Caco-2 (cell line): Measurements from ENCODE around the gene CCDC154. TPM values are rescaled to one million over a fixed set of nuclear protein-coding genes. Genes with fewer than 3 reads are reported as not detected.
"Not testable (repeated sequence)": the region's sequence is repeated elsewhere in the genome, so short reads cannot be mapped to it uniquely, and the experiment has no call there.

Experiments used
- BruUV-seq: library from RNA; stranded (reverse); fragments of 400-500 nt; replicated peaks from 2 replicates; lab custom pipeline; 2021; lab: Mats Ljungman, UMichigan
- CTCF ChIA-PET: fragments of 300-600 bp; sonication (Branson Sonifier 250); formaldehyde crosslinking; loops from one replicate; lab custom pipeline; 2022; ENCODE audit warnings: antibody characterized with exemption; lab: Charles Lee
- POLR2A ChIA-PET: fragments of 300-600 bp; sonication (Branson Sonifier 250); formaldehyde crosslinking; loops from one replicate; lab custom pipeline; 2022; ENCODE audit warnings: antibody characterized with exemption; lab: Charles Lee
- DNase-seq, 2 experiments: peaks; one replicate each; pipeline versions ENCODE4 v3.0.0 to v3.0.0-alpha.2; 2020 to 2022
- H3K27me3 ChIP-seq: replicated peaks from 2 replicates; pipeline ENCODE4 v1.6.0; 2011; ENCODE audit warnings: low read length; ENCODE audit not compliant: control insufficient read depth, insufficient read depth
- H3K36me3 ChIP-seq: 2 replicates; pipeline ENCODE4 v1.5.1; 2011; ENCODE audit warnings: low read length; ENCODE audit not compliant: control insufficient read depth, insufficient read depth
- H3K4me1 ChIP-seq: fragments of 250-450 bp; sonication (Bioruptor Pico); 2 replicates; pipeline ENCODE4 v1.5.1; 2020; ENCODE audit warnings: mild to moderate bottlenecking
- H3K4me3 ChIP-seq: 2 replicates; pipeline ENCODE4 v1.5.1; 2011; ENCODE audit warnings: low read depth, mild to moderate bottlenecking, control low read depth, low read length
- H3K9me3 ChIP-seq: fragments of 250-450 bp; sonication (Bioruptor Pico); 2 replicates; pipeline ENCODE4 v1.5.1; 2020; ENCODE audit warnings: mild to moderate bottlenecking, moderate library complexity
- H3K27ac Mint-ChIP-seq: one replicate; pipeline ENCODE4 v1.8.0; 2022; ENCODE audit warnings: mixed read lengths; ENCODE audit not compliant: unreplicated experiment
- H3K27me3 Mint-ChIP-seq: one replicate; pipeline ENCODE4 v1.8.0; 2022; ENCODE audit warnings: mixed read lengths; ENCODE audit not compliant: insufficient read depth, unreplicated experiment
- H3K36me3 Mint-ChIP-seq: one replicate; pipeline ENCODE4 v1.8.0; 2022; ENCODE audit warnings: mild to moderate bottlenecking, mixed read lengths; ENCODE audit not compliant: insufficient read depth, unreplicated experiment
- H3K4me1 Mint-ChIP-seq: one replicate; pipeline ENCODE4 v1.8.0; 2022; ENCODE audit warnings: low read depth, mixed read lengths; ENCODE audit not compliant: unreplicated experiment
- H3K4me3 Mint-ChIP-seq: one replicate; pipeline ENCODE4 v1.8.0; 2022; ENCODE audit warnings: mild to moderate bottlenecking, moderate library complexity, mixed read lengths; ENCODE audit not compliant: unreplicated experiment
- H3K9me3 Mint-ChIP-seq: one replicate; pipeline ENCODE4 v1.8.0; 2022; ENCODE audit warnings: mixed read lengths; ENCODE audit not compliant: unreplicated experiment
- CTCF ChIP-seq, 2 experiments: fragments of 200-600 bp in 1 of 2; IDR thresholded peaks; 1 replicate in 1 of 2; 2 replicates in 1 of 2; pipeline versions ENCODE4 v1.5.1 to v1.8.0; 2011 to 2022; ENCODE audit warnings: antibody characterized with exemption in 1 of 2, control low read depth in 1 of 2, inconsistent platforms in 1 of 2, low read depth in 1 of 2, low read length in 1 of 2, mild to moderate bottlenecking in 1 of 2, moderate library complexity in 1 of 2; ENCODE audit not compliant: insufficient read depth in 1 of 2, severe bottlenecking in 1 of 2, unreplicated experiment in 1 of 2
- intact Hi-C: fragments of 100-400 bp; cut with micrococcal nuclease; formaldehyde crosslinking; loops from one replicate; pipeline ENCODE4 v1.10.0; 2022; ENCODE audit not compliant: unreplicated experiment
- total RNA-seq: library from RNA; stranded (reverse); gene quantifications from 2 replicates; pipeline ENCODE4 v1.2.3, GENCODE V29; 2022

Gene CCDC154
- total RNA-seq, 1 experiment from 2014 or later: 1.1 TPM

- Histone ChIP-seq H3K9me3 (no peaks in the 10 kb centered on the region), H3K4me3 (no peak overlapping the region), H3K27me3 (no peaks in the 10 kb centered on the region), H3K36me3 (no peaks in the 10 kb centered on the region), H3K4me1 (no peaks in the 10 kb centered on the region)
- BruUV-seq: no TSS peak
- Mint-ChIP-seq H3K36me3 (no peaks in the 10 kb centered on the region), H3K4me3 (no peak overlapping the region), H3K27ac (no peak overlapping the region), H3K27me3 (no peaks in the 10 kb centered on the region), H3K9me3 (no peaks in the 10 kb centered on the region), H3K4me1 (no peaks in the 10 kb centered on the region)
- ChIA-PET CTCF (no interaction called here), POLR2A (interaction anchor here (1.0 kb wide), 1 partner anchor 23 kb away, joined by 4 read pairs; the partner anchor contains the start of gene UQCC4)
- intact Hi-C loops: no loop called here
- no peak for DNase-seq
- no peak for TF ChIP-seq CTCF (IDR thresholded peaks at IDR 0.05; ENCODE audit: insufficient read depth in 1 of 2, low read depth in 1 of 2, low read length in 1 of 2, severe bottlenecking in 1 of 2, unreplicated experiment in 1 of 2)
Measured at GRCh38 chr16:1443403-1443973, 868 bp downstream of the CCDC154 start.

GRCh38 chr16:1442697-1443096, 1.7 kb downstream of the CCDC154 start:
- no peak overlapping the region for H3K4me3 Mint-ChIP-seq
- H3K9me3 Mint-ChIP-seq: no peaks in the 10 kb centered on the region
- no peaks in the 10 kb centered on the region for H3K4me1 Mint-ChIP-seq
- CTCF ChIA-PET: interaction anchor here (0.5 kb wide), 1 partner anchor 62 kb away, joined by 5 read pairs; no protein-coding TSS in a partner anchor
- no peak for TF ChIP-seq CTCF (IDR thresholded peaks at IDR 0.05; ENCODE audit: insufficient read depth in 1 of 2, low read depth in 1 of 2, low read length in 1 of 2, severe bottlenecking in 1 of 2, unreplicated experiment in 1 of 2)
- no peaks in the 10 kb centered on the region for H3K27me3 Mint-ChIP-seq
- Histone ChIP-seq H3K9me3 (no peaks in the 10 kb centered on the region), H3K4me3 (no peak overlapping the region), H3K4me1 (no peaks in the 10 kb centered on the region), H3K27me3 (no peaks in the 10 kb centered on the region), H3K36me3 (no peaks in the 10 kb centered on the region)
- no TSS peak for BruUV-seq
- POLR2A ChIA-PET: no interaction called here
- no peaks in the 10 kb centered on the region for H3K36me3 Mint-ChIP-seq
- DNase-seq: no peak
- intact Hi-C loops: no loop called here
- no peak overlapping the region for H3K27ac Mint-ChIP-seq

DNA sequence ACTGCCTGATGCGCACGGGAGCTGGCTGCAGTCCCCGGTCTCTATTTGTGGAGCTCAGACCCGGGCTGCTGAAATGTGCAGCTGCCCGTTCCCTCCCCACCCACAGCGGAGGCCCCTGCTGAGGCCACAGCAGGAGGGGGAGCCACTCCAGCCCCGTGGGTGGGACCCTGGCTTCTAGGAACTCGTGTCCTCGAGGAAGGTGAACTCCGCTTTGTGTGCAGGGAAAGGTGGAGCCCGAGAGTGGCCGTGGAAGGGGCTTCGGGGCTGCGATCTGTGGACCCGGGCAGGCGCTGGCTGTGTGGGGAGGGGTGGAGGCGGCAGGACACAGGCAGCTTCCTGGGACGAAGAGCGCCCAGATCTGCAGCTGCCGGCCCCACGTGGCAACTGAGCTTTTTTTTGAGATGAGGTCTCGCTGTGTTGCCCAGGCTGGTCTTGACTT, 2.9 kb downstream of the CCDC154 start:
- no TSS peak for BruUV-seq
- CTCF ChIA-PET: interaction anchor here (0.6 kb wide), 1 partner anchor 1975 kb away, joined by 4 read pairs; no protein-coding TSS in a partner anchor

GRCh38 chr16:1439699-1440074, 4.7 kb downstream of the CCDC154 start:
- BruUV-seq, H3K4me3 Mint-ChIP-seq, H3K36me3 Mint-ChIP-seq, H3K27me3 Mint-ChIP-seq, H3K4me3 ChIP-seq, H3K4me1 Mint-ChIP-seq, H3K9me3 Mint-ChIP-seq, H3K27ac Mint-ChIP-seq, CTCF ChIA-PET, H3K27me3 ChIP-seq, DNase-seq, POLR2A ChIA-PET, H3K9me3 ChIP-seq, intact Hi-C loops, H3K36me3 ChIP-seq, H3K4me1 ChIP-seq: not testable (repeated sequence)

More for the DNA sequence above, 2.9 kb downstream of the CCDC154 start:
- no peaks in the 10 kb centered on the region for H3K36me3 Mint-ChIP-seq
- TF ChIP-seq CTCF (IDR thresholded peaks at IDR 0.05; ENCODE audit: insufficient read depth in 1 of 2, low read depth in 1 of 2, low read length in 1 of 2, severe bottlenecking in 1 of 2, unreplicated experiment in 1 of 2): no peak
- H3K27ac Mint-ChIP-seq: no peak overlapping the region
- H3K27me3 Mint-ChIP-seq: no peaks in the 10 kb centered on the region
- Histone ChIP-seq H3K4me3 (no peak overlapping the region), H3K4me1 (no peaks in the 10 kb centered on the region), H3K36me3 (no peaks in the 10 kb centered on the region), H3K27me3 (no peaks in the 10 kb centered on the region), H3K9me3 (no peaks in the 10 kb centered on the region)
- H3K4me3 Mint-ChIP-seq: no peak overlapping the region
- intact Hi-C loops: no loop called here
- POLR2A ChIA-PET: no interaction called here
- no peak for DNase-seq
- H3K9me3 Mint-ChIP-seq: no peaks in the 10 kb centered on the region
- no peaks in the 10 kb centered on the region for H3K4me1 Mint-ChIP-seq
